ENCODE results near the gene CELF1.

The CELF1 gene

DNA sequence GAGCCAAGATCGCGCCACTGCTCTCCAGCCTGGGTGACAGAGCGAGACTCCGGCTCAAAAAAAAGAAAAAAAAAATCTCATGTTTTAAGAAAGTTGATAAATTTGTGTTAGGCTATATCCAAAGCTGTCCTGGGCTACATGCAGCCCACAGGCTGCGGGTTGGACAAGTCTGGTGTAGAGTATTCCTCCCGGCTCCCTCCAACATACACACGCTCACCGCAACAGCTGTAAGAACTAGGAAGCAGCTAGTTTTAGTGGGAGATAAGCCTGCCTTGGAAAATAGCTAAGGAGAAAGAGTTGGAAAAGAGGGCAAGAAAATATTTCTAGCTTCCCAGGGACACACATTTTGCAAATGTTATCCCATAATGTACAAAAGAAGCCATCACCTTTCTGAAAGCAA lies 46.6 kb downstream of the CELF1 start:
- TF ChIP-seq RAD21 (IDR thresholded peaks at IDR 0.05; ENCODE audit: low read depth) = no peak
- TF ChIP-seq TEAD4 (IDR thresholded peaks at IDR 0.05) = no peak
- no peak for TF ChIP-seq YY1 (IDR thresholded peaks at IDR 0.05; ENCODE audit: low read depth)
- TF ChIP-seq ZBTB7A (IDR thresholded peaks at IDR 0.05; ENCODE audit: low read depth) = no peak
- TF ChIP-seq, protein P1, sequence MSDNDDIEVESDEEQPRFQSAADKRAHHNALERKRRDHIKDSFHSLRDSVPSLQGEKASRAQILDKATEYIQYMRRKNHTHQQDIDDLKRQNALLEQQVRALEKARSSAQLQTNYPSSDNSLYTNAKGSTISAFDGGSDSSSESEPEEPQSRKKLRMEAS (IDR thresholded peaks at IDR 0.05) = no peak
- no peak for TF ChIP-seq FOXM1 (IDR thresholded peaks at IDR 0.05; ENCODE audit: borderline replicate concordance, low read depth)
- no peak for TF ChIP-seq NFIC (IDR thresholded peaks at IDR 0.05)
- no peak for TF ChIP-seq TCF12 (IDR thresholded peaks at IDR 0.05; ENCODE audit: low read depth)
- TF ChIP-seq, protein P2, sequence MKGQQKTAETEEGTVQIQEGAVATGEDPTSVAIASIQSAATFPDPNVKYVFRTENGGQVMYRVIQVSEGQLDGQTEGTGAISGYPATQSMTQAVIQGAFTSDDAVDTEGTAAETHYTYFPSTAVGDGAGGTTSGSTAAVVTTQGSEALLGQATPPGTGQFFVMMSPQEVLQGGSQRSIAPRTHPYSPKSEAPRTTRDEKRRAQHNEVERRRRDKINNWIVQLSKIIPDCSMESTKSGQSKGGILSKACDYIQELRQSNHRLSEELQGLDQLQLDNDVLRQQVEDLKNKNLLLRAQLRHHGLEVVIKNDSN (IDR thresholded peaks at IDR 0.05) = no peak
- no peak for TF ChIP-seq EGR1 (IDR thresholded peaks at IDR 0.05)
- no peak for TF ChIP-seq EP300 (IDR thresholded peaks at IDR 0.05; ENCODE audit: borderline replicate concordance)
- no peak for TF ChIP-seq CREB1 (IDR thresholded peaks at IDR 0.05; ENCODE audit: low read depth)
- TF ChIP-seq, protein P3, sequence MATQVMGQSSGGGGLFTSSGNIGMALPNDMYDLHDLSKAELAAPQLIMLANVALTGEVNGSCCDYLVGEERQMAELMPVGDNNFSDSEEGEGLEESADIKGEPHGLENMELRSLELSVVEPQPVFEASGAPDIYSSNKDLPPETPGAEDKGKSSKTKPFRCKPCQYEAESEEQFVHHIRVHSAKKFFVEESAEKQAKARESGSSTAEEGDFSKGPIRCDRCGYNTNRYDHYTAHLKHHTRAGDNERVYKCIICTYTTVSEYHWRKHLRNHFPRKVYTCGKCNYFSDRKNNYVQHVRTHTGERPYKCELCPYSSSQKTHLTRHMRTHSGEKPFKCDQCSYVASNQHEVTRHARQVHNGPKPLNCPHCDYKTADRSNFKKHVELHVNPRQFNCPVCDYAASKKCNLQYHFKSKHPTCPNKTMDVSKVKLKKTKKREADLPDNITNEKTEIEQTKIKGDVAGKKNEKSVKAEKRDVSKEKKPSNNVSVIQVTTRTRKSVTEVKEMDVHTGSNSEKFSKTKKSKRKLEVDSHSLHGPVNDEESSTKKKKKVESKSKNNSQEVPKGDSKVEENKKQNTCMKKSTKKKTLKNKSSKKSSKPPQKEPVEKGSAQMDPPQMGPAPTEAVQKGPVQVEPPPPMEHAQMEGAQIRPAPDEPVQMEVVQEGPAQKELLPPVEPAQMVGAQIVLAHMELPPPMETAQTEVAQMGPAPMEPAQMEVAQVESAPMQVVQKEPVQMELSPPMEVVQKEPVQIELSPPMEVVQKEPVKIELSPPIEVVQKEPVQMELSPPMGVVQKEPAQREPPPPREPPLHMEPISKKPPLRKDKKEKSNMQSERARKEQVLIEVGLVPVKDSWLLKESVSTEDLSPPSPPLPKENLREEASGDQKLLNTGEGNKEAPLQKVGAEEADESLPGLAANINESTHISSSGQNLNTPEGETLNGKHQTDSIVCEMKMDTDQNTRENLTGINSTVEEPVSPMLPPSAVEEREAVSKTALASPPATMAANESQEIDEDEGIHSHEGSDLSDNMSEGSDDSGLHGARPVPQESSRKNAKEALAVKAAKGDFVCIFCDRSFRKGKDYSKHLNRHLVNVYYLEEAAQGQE (IDR thresholded peaks at IDR 0.05; ENCODE audit: low read depth) = no peak
- TF ChIP-seq CEBPB (IDR thresholded peaks at IDR 0.05) = no peak
- no peak for TF ChIP-seq TAF1 (IDR thresholded peaks at IDR 0.05; ENCODE audit: low read depth)

DNA sequence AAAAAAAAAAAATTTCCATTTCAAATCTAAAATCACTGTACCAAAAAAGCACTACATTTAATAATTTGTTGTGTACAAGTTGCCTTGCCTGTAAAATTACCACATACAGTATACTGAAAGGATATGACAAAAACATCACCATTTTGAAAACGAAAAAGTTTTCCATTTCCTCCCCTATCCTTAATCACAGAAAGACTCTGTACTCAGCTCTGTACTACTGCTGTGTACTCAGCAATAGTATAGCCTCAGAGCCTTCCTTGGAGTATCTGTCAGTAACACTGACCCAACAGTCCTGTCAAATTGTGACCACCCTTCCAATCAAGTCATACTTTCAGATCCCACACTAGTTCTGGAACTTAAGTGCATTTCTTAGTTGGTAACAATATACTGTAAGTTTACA lies 48.0 kb downstream of the CELF1 start:
- TF ChIP-seq CREB1 (IDR thresholded peaks at IDR 0.05; ENCODE audit: low read depth) (no peak), TCF12 (IDR thresholded peaks at IDR 0.05; ENCODE audit: low read depth) (no peak), TAF1 (IDR thresholded peaks at IDR 0.05; ENCODE audit: low read depth) (no peak), ZBTB7A (IDR thresholded peaks at IDR 0.05; ENCODE audit: low read depth) (no peak), FOXM1 (IDR thresholded peaks at IDR 0.05; ENCODE audit: borderline replicate concordance, low read depth) (no peak), RAD21 (IDR thresholded peaks at IDR 0.05; ENCODE audit: low read depth) (no peak), EP300 (IDR thresholded peaks at IDR 0.05; ENCODE audit: borderline replicate concordance) (no peak), NFIC (IDR thresholded peaks at IDR 0.05) (no peak), YY1 (IDR thresholded peaks at IDR 0.05; ENCODE audit: low read depth) (no peak), EGR1 (IDR thresholded peaks at IDR 0.05) (no peak), CEBPB (IDR thresholded peaks at IDR 0.05) (no peak)
- TF ChIP-seq, protein P2 (IDR thresholded peaks at IDR 0.05) = no peak
- TF ChIP-seq, protein P1 (IDR thresholded peaks at IDR 0.05) = no peak
- TF ChIP-seq, protein P3 (IDR thresholded peaks at IDR 0.05; ENCODE audit: low read depth) = no peak

DNA sequence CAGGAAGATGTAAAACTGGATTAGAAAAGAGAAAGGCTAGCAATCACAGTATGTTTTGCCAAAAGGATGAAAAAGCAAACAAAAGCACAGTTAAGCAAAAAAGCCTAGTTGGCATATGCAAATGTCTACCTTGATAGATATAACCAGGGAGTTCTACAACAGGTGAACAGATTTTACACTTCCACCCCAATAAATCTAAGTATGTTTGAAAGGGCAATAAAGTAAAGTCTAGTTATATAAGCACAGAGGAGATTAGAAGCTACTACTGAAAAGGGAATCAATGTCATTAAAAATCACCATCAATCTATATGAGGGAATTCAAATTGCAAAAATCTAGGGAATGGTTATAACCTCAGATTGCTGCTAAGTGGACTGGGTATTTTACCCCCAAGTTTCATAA lies 49.7 kb downstream of the CELF1 start:
- TF ChIP-seq EGR1 (IDR thresholded peaks at IDR 0.05) = no peak
- TF ChIP-seq TCF12 (IDR thresholded peaks at IDR 0.05; ENCODE audit: low read depth) = no peak
- TF ChIP-seq, protein P1 (IDR thresholded peaks at IDR 0.05) = no peak
- TF ChIP-seq TEAD4 (IDR thresholded peaks at IDR 0.05) = no peak
- TF ChIP-seq CEBPB (IDR thresholded peaks at IDR 0.05) = no peak

DNA sequence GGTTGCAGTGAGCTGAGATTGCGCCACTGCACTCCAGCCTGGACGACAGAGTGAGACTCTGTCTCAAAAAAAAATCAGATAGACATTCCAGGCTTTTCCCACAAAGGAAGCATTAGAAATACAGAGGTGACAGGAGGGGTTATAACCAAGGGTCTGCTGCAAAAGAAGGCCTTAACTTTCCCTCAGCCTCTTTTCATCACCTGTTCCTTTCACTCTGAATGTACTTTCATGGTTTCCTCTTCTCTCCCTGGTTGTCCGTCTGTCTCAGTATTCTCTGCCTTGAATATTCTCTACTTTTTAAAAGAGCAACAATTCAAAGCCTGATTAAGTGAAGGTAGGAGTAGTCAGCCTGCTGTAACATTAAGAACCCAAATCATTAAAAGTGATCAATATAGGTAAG lies 50.2 kb downstream of the CELF1 start:
- no peak for TF ChIP-seq TEAD4 (IDR thresholded peaks at IDR 0.05)
- no peak for TF ChIP-seq RAD21 (IDR thresholded peaks at IDR 0.05; ENCODE audit: low read depth)
- TF ChIP-seq, protein P3 (IDR thresholded peaks at IDR 0.05; ENCODE audit: low read depth) = no peak
- TF ChIP-seq FOXM1 (IDR thresholded peaks at IDR 0.05; ENCODE audit: borderline replicate concordance, low read depth) = no peak
- no peak for TF ChIP-seq TAF1 (IDR thresholded peaks at IDR 0.05; ENCODE audit: low read depth)
- TF ChIP-seq CREB1 (IDR thresholded peaks at IDR 0.05; ENCODE audit: low read depth) = no peak
- TF ChIP-seq TCF12 (IDR thresholded peaks at IDR 0.05; ENCODE audit: low read depth) = no peak
- no peak for TF ChIP-seq YY1 (IDR thresholded peaks at IDR 0.05; ENCODE audit: low read depth)

All from Ishikawa (cell line).